Measurements from ENCODE around the gene COL4A2.

DNA sequence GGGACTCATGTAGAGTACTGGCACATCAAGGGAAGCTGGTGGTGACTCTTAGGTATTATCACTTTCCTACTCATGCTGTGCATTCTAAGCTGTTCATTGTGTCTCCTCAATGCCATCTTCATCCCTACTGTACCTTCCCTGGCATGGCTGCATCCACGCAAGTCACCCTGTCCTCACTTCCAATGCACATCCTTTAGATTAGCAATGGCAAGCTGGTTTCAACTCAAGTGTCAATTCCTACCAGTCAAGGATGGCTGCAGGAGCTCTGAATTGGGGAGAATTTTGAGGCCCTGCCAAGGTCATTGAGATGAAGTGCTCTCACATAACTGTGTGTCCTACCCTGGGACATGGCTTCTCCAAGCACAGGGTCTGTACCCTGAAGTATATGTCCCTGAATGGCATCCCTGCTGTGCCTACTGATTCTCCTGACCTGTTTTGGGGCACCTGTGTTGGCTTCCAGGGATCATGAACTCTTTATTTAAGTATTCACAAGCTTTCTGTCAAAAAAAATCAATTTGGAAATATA is 24.7 kb upstream of the COL4A2 start:
- TF ChIP-seq, protein P1, sequence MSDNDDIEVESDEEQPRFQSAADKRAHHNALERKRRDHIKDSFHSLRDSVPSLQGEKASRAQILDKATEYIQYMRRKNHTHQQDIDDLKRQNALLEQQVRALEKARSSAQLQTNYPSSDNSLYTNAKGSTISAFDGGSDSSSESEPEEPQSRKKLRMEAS (IDR thresholded peaks at IDR 0.05) = no peak
- TF ChIP-seq NR2F2 (IDR thresholded peaks at IDR 0.05) = no peak
- TF ChIP-seq HNF4G (IDR thresholded peaks at IDR 0.05) = no peak
- TF ChIP-seq, protein P2, sequence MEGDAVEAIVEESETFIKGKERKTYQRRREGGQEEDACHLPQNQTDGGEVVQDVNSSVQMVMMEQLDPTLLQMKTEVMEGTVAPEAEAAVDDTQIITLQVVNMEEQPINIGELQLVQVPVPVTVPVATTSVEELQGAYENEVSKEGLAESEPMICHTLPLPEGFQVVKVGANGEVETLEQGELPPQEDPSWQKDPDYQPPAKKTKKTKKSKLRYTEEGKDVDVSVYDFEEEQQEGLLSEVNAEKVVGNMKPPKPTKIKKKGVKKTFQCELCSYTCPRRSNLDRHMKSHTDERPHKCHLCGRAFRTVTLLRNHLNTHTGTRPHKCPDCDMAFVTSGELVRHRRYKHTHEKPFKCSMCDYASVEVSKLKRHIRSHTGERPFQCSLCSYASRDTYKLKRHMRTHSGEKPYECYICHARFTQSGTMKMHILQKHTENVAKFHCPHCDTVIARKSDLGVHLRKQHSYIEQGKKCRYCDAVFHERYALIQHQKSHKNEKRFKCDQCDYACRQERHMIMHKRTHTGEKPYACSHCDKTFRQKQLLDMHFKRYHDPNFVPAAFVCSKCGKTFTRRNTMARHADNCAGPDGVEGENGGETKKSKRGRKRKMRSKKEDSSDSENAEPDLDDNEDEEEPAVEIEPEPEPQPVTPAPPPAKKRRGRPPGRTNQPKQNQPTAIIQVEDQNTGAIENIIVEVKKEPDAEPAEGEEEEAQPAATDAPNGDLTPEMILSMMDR (IDR thresholded peaks at IDR 0.05; ENCODE audit: low read depth, low read length, missing input control) = no peak
- TF ChIP-seq, protein P3, sequence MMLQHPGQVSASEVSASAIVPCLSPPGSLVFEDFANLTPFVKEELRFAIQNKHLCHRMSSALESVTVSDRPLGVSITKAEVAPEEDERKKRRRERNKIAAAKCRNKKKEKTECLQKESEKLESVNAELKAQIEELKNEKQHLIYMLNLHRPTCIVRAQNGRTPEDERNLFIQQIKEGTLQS (IDR thresholded peaks at IDR 0.05) = no peak
- TF ChIP-seq HNF4A (conservative IDR thresholded peaks at IDR 0.05) = no peak
- TF ChIP-seq, protein P4, sequence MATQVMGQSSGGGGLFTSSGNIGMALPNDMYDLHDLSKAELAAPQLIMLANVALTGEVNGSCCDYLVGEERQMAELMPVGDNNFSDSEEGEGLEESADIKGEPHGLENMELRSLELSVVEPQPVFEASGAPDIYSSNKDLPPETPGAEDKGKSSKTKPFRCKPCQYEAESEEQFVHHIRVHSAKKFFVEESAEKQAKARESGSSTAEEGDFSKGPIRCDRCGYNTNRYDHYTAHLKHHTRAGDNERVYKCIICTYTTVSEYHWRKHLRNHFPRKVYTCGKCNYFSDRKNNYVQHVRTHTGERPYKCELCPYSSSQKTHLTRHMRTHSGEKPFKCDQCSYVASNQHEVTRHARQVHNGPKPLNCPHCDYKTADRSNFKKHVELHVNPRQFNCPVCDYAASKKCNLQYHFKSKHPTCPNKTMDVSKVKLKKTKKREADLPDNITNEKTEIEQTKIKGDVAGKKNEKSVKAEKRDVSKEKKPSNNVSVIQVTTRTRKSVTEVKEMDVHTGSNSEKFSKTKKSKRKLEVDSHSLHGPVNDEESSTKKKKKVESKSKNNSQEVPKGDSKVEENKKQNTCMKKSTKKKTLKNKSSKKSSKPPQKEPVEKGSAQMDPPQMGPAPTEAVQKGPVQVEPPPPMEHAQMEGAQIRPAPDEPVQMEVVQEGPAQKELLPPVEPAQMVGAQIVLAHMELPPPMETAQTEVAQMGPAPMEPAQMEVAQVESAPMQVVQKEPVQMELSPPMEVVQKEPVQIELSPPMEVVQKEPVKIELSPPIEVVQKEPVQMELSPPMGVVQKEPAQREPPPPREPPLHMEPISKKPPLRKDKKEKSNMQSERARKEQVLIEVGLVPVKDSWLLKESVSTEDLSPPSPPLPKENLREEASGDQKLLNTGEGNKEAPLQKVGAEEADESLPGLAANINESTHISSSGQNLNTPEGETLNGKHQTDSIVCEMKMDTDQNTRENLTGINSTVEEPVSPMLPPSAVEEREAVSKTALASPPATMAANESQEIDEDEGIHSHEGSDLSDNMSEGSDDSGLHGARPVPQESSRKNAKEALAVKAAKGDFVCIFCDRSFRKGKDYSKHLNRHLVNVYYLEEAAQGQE (IDR thresholded peaks at IDR 0.05) = no peak
- no peak for TF ChIP-seq RAD21 (IDR thresholded peaks at IDR 0.05)
- no peak for TF ChIP-seq YY1 (IDR thresholded peaks at IDR 0.05)

All from liver (tissue), 3 donors.